Endothelial cell of umbilical vein (primary cell): ENCODE results near the gene IGSF9.

ENCODE experiments used
- CTCF ChIP-seq, 2 donors: IDR thresholded peaks; 1 replicate in 1 of 2; 2 replicates in 1 of 2; pipeline ENCODE4 v1.5.1; 2011; ENCODE audit warnings: low read length in 2 of 2, mild to moderate bottlenecking in 2 of 2, moderate library complexity in 2 of 2, control low read depth in 1 of 2, inconsistent platforms in 1 of 2, low read depth in 1 of 2; ENCODE audit not compliant: insufficient read depth in 1 of 2; ENCODE audit errors: extremely low read depth in 1 of 2
- POLR2AphosphoS5 ChIP-seq: IDR thresholded peaks from 2 replicates; pipeline ENCODE4 v1.6.1; 2012; ENCODE audit warnings: low read depth, mild to moderate bottlenecking, control low read depth, low read length, moderate library complexity; ENCODE audit not compliant: insufficient read depth
- TF ChIP-seq, protein P1 (sequence below): IDR thresholded peaks from 2 replicates; pipeline ENCODE4 v1.6.1; 2011; ENCODE audit not compliant: insufficient read depth, insufficient read length

DNA sequence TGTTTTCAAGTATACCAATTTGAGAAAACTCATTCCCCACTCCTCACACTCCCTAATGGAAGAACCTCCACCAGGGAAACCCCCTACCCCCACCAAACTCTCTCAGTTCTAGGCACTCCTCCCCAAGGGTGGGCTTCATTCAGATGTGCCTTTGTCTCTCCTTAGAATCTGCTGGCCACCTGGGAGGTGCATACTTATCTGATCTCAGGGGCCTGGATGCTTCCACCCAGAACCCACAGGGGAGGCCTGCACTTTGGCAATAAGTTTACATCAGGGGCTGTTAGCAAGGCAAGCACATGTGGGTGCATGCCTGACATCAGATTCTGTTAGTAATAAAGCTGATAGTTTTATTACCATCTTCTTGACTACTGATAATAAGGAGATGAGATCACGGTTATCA is 41.1 kb upstream of the IGSF9 start:
- TF ChIP-seq CTCF (IDR thresholded peaks at IDR 0.05; ENCODE audit: extremely low read depth in 1 of 2, insufficient read depth in 1 of 2, low read depth in 1 of 2, low read length in 2 of 2) = no peak
- TF ChIP-seq, protein P1, sequence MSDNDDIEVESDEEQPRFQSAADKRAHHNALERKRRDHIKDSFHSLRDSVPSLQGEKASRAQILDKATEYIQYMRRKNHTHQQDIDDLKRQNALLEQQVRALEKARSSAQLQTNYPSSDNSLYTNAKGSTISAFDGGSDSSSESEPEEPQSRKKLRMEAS = no peak
- TF ChIP-seq POLR2AphosphoS5 = no peak
